Astrocyte of the spinal cord (primary cell): ENCODE results near the gene CEMIP2.
A peak's percentile ranks its signal among the peaks of the same experiment; 100 is the strongest.
"Not testable (repeated sequence)": the region's sequence is repeated elsewhere in the genome, so short reads cannot be mapped to it uniquely, and the experiment has no call there.

Source experiments
- DNase-seq: peaks from one replicate; pipeline ENCODE4 v3.0.0; 2011; ENCODE audit warnings: low read depth, low spot score
- H3K4me3 ChIP-seq: 2 replicates; pipeline ENCODE4 v1.5.1; 2011; ENCODE audit warnings: low read depth, mild to moderate bottlenecking, low read length, moderate library complexity
- in situ Hi-C: cut with HindIII; loops from 2 replicates; pipeline ENCODE4 v1.10.0; 2017; ENCODE audit warnings: low sequenced_read_pairs
- TF ChIP-seq, protein P1 (sequence below): IDR thresholded peaks from 2 replicates; pipeline ENCODE4 v1.5.1; 2012; ENCODE audit warnings: low read depth, mild to moderate bottlenecking, low read length, inconsistent platforms

Gene CEMIP2

DNA sequence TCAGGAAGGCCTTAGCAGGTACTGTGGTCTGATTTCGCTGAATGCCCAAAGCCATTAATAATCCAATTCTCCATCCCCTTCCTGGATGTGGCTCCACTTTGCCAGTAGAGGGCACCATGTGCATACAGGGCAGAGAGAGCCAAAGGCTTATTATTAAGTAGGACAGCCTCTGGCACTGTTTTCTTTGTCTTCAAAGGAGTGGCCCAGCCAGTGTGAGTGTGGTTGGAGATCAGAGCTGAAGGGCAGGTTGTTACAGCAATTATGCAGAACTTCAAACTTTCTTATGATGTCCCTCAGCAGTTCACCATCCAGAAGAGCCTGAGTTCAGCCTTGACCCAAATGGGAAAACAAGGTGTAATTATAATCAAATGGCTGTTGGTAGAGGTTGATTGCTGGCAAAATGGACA is 38.6 kb upstream of the CEMIP2 start:
- in situ Hi-C loops = no loop called here
- TF ChIP-seq, protein P1, sequence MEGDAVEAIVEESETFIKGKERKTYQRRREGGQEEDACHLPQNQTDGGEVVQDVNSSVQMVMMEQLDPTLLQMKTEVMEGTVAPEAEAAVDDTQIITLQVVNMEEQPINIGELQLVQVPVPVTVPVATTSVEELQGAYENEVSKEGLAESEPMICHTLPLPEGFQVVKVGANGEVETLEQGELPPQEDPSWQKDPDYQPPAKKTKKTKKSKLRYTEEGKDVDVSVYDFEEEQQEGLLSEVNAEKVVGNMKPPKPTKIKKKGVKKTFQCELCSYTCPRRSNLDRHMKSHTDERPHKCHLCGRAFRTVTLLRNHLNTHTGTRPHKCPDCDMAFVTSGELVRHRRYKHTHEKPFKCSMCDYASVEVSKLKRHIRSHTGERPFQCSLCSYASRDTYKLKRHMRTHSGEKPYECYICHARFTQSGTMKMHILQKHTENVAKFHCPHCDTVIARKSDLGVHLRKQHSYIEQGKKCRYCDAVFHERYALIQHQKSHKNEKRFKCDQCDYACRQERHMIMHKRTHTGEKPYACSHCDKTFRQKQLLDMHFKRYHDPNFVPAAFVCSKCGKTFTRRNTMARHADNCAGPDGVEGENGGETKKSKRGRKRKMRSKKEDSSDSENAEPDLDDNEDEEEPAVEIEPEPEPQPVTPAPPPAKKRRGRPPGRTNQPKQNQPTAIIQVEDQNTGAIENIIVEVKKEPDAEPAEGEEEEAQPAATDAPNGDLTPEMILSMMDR = peak; percentile 94
- H3K4me3 ChIP-seq = no peak overlapping the region
- peak; percentile 65 for DNase-seq

DNA sequence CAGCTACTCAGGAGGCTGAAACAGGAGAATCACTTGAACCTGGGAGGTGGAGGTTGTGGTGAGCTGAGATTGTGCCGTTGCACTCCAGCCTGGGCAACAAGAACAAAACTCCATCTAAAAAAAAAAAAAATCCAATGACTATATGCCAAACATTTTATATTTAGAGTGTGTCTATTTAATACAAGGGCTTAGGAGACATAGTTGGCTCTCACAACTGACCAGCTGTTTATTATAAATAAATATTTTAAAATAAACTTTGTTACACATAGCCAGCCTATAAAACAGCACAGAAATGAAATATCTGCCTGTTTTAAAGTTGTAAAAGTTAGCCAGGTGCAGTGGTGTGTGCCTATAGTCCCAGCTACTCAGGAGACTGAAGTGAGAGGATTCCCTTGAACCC is 36.8 kb upstream of the CEMIP2 start:
- in situ Hi-C loops, H3K4me3 ChIP-seq, DNase-seq: not testable (repeated sequence)

DNA sequence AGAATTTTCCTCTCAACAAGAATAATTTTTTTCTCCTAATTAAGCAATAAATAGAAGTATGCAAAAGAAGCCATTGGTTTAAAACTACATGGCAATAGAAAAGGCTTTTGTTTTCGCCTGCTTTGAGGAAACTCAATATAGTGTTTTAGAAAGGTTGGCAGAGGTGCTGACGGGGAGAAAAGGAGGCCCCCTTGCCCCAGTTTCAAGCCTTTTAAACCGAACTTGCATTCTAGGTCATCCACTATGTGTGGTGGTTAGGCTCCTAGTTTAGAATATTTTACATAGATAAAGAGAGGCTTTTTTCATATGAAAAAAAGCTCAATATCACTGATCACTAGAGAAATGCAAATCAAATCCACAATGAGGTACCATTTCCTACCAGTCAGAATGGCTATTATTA is 33.5 kb upstream of the CEMIP2 start:
- no peak for DNase-seq

DNA sequence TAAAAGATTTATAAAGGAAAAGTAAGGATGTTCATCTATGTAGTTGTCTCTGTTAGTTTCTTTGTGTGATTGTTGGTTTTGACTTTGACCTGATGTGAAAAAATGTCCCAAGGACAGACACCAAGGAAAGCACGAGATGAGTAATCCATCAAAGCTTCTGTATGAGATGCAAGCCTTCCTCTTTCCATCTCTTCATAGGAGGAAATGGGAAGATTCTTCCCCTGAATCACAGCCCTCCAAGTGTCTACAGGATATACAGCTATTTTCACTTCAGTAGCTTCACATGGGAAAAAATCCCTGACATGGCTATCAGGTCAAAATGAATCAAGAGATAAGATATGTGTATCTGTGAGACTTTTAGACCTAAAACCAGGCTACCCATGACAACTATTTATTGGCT is 29.0 kb upstream of the CEMIP2 start:
- no peak for DNase-seq
- no peak overlapping the region for H3K4me3 ChIP-seq
- TF ChIP-seq, protein P1 = no peak
- in situ Hi-C loops = no loop called here

More for the DNA sequence above, 33.5 kb upstream of the CEMIP2 start:
- H3K4me3 ChIP-seq = no peak overlapping the region
- in situ Hi-C loops = no loop called here
- TF ChIP-seq, protein P1 = no peak

DNA sequence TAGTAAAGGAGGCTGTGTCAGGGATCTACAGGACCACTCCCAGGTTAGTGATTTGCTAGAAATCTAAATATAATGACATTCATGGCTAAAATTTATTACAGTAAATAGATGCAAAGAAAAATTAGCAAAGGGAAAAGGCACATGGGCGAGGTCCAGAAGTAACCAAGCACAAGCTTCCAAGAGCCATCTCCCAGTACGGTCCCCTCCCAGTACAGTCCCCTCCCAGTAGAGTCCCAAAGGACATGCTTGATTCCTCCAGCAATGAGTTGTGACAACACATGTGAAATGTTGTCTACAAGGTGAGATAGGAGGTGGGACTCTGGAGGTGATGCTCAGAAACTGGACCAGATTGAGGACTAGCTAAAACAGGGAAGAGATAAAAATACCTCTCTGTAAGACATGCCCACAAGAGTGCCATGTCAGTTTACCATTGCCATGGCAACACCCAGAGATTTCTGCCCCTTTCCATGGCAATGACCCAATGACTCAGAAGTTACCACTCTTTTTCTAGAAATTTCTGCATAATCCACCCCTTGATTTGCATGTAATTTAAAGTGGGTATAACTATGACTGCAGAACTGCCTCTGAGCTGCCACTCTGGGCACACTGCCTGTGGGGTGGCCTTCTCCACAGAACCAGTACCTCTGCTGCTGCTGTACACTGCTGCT is 27.9 kb upstream of the CEMIP2 start:
- in situ Hi-C loops = no loop called here
- H3K4me3 ChIP-seq = no peak overlapping the region
- no peak for DNase-seq
- TF ChIP-seq, protein P1 = no peak

DNA sequence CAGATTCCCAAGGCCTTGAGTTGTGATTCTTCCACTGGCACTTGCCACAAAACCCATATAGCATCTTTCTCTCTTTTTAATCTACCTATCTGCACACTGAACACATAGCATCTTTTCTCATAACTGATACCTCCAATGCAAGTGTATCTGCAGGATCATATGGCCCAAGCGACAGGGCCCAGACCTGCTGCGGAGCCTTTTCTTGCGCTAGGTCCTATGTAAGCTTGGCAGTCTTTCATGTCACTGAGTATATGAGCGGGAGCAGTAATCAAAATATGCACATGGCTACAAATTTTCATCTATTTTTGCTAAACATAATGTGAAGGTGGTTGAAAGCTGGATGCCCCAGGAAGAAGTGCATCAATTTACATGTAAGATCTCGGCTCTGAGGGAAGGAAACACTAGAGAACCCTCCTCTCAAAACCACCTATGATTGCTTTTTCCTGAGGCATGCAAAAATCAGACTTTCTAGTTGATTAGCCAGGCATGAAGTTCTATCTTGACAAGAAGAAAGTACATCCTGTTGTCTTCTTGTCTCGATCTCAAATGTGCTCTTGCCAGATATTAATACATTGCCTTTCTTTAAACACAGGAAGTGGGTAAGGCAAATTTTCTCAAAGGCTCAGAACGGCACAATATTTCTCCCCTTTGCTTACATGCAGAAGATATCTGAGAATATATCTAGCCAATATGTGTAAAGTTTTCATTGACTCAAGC is 26.9 kb upstream of the CEMIP2 start:
- no peak for DNase-seq
- TF ChIP-seq, protein P1 = no peak
- H3K4me3 ChIP-seq = no peak overlapping the region
- in situ Hi-C loops = no loop called here

DNA sequence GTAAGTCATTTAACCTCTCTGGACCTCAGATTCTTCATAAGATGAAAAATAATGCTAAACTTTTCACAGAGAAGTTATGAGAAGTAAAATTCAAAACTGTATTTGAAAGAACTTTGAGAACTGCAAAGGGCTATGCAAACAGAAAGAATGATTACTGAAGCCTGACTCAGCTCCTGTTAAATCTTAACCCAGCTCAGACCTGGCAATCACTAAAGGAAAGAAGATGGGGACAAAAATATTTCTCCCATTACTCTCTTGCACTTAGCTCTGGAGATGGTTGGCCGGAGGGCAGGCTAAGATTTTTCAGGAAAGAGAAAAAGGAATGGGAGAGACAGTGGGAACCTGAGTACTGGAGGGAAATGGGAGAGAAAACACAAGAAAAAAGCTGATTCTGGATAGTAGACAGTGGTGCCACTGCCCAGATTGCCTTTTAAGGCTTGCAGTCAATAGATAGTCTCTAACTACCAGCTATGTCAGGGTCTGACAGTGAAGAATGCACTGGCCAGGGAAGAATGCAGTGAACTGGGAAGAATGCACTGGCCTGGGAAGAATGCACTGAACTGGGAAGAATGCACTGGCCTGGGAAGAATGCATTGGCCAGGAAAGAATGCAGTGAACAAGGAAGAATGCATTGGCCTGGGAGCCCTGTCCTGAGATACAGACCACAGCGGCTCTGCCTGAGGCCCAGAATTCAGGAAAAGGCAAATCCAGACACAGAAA is 25.2 kb upstream of the CEMIP2 start:
- DNase-seq = peak; percentile 20
- in situ Hi-C loops = no loop called here

More for the DNA sequence above, 25.2 kb upstream of the CEMIP2 start:
- TF ChIP-seq, protein P1 = no peak
- no peak overlapping the region for H3K4me3 ChIP-seq
